VCaP (cell line): Measurements from ENCODE around the gene CCDC60.

Experiments
- H3K27ac ChIP-seq: fragments of 450-650 bp; 2 replicates; pipeline ENCODE4 v1.5.1; 2017
- CTCF ChIP-seq: fragments of 450-650 bp; conservative IDR thresholded peaks from 2 replicates; pipeline ENCODE4 v1.5.1; 2017; ENCODE audit warnings: mild to moderate bottlenecking, moderate library complexity

The CCDC60 gene

GRCh38 chr12:119384340-119384739 lies 49.8 kb downstream of the CCDC60 start:
- TF ChIP-seq CTCF, result no peak
- H3K27ac ChIP-seq, result no peak overlapping the region

- H3K27ac ChIP-seq, result no peak overlapping the region
- no peak for TF ChIP-seq CTCF
These were observed 51.1 kb downstream of the CCDC60 start for GRCh38 chr12:119385659-119386058.

GRCh38 chr12:119389687-119390086 lies 55.2 kb downstream of the CCDC60 start:
- H3K27ac ChIP-seq, result no peak overlapping the region
- TF ChIP-seq CTCF, result no peak

- no peak overlapping the region for H3K27ac ChIP-seq
- TF ChIP-seq CTCF, result no peak
These were observed 57.1 kb downstream of the CCDC60 start for GRCh38 chr12:119391673-119392072.

GRCh38 chr12:119393677-119394076 lies 59.1 kb downstream of the CCDC60 start:
- H3K27ac ChIP-seq, result no peak overlapping the region
- TF ChIP-seq CTCF, result no peak

- no peak for TF ChIP-seq CTCF
- H3K27ac ChIP-seq, result no peak overlapping the region
These were observed 63.0 kb downstream of the CCDC60 start for GRCh38 chr12:119397540-119397939.

GRCh38 chr12:119398190-119398589 lies 63.7 kb downstream of the CCDC60 start:
- H3K27ac ChIP-seq, result no peak overlapping the region
- TF ChIP-seq CTCF, result no peak

GRCh38 chr12:119399301-119399700 lies 64.8 kb downstream of the CCDC60 start:
- no peak overlapping the region for H3K27ac ChIP-seq
- TF ChIP-seq CTCF, result no peak
